ENCODE results near the gene KRTAP12-1. TPM values are rescaled to one million over a fixed set of nuclear protein-coding genes. Genes with fewer than 3 reads are reported as not detected.

KRTAP12-1 gene
- polyA plus RNA-seq, 3 donors = not detected

DNA sequence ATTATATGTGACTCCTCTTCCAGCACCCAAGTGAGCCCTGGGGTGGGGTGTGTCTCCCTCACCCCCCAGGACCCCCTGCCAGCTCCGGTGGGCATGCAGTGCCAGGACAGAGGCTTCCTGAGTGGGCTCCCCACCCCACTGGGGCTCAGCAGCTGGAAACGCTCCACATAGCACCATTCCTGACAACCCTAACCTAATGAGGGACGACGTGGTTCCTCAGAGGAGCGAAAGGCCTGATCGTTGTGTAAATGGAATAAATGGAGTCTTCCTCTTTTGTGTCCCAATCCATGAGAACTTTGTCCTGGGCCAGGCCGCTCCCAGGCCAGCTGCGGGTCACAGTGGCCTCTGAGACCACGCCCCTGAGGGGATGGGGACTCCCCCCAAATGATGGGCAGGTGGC lies 31.2 kb upstream of the KRTAP12-1 start:
- H3K9ac ChIP-seq (ENCODE audit: insufficient read depth, low read length, poor library complexity, severe bottlenecking) = no peak overlapping the region
- peaks cover 77 to 88% (median 86%) of the 10 kb centered on the region in 3 donors for H3K27me3 Mint-ChIP-seq (ENCODE audit: low read depth in 3 of 3)
- no peaks in the 10 kb centered on the region for H3K36me3 ChIP-seq (replicated peaks in 1 of 2; ENCODE audit: control insufficient read depth in 1 of 2, insufficient read depth in 2 of 2, low read length in 2 of 2)
- H3K27ac Mint-ChIP-seq = no peak overlapping the region
- H4K20me1 ChIP-seq (ENCODE audit: insufficient read depth, low read length) = no peaks in the 10 kb centered on the region
- TF ChIP-seq, protein P1, sequence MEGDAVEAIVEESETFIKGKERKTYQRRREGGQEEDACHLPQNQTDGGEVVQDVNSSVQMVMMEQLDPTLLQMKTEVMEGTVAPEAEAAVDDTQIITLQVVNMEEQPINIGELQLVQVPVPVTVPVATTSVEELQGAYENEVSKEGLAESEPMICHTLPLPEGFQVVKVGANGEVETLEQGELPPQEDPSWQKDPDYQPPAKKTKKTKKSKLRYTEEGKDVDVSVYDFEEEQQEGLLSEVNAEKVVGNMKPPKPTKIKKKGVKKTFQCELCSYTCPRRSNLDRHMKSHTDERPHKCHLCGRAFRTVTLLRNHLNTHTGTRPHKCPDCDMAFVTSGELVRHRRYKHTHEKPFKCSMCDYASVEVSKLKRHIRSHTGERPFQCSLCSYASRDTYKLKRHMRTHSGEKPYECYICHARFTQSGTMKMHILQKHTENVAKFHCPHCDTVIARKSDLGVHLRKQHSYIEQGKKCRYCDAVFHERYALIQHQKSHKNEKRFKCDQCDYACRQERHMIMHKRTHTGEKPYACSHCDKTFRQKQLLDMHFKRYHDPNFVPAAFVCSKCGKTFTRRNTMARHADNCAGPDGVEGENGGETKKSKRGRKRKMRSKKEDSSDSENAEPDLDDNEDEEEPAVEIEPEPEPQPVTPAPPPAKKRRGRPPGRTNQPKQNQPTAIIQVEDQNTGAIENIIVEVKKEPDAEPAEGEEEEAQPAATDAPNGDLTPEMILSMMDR (IDR thresholded peaks at IDR 0.05) = no peak
- H3K4me3 Mint-ChIP-seq = peak overlapping the region in 1 of 2 donors; percentile 59
- peaks cover 63 to 90% of the 10 kb centered on the region in 2 donors for H3K27me3 ChIP-seq (ENCODE audit: control insufficient read depth in 2 of 2, insufficient read depth in 2 of 2, low read length in 2 of 2)
- H3K9me3 Mint-ChIP-seq = peaks cover 0 to 19% (median 6%) of the 10 kb centered on the region in 7 donors
- DNase-seq = no peak
- H3K27ac ChIP-seq (ENCODE audit: low read depth in 1 of 2, low read length in 2 of 2) = no peak overlapping the region
- H3K4me1 ChIP-seq (ENCODE audit: control insufficient read depth in 1 of 2, insufficient read depth in 2 of 2, low read length in 2 of 2) = no peaks in the 10 kb centered on the region
- no CpG with 5 or more reads among the region's 9 CpGs for WGBS (ENCODE audit: insufficient coverage)
- intact Hi-C loops (cut with micrococcal nuclease) = no loop called here
- no peaks in the 10 kb centered on the region for H3K79me2 ChIP-seq (ENCODE audit: insufficient read depth, low read length)
- H3K4me3 ChIP-seq (replicated peaks in 1 of 3; ENCODE audit: low read depth in 2 of 3, low read length in 3 of 3) = no peak overlapping the region
- no peak overlapping the region for H3K4me2 ChIP-seq (replicated peaks; ENCODE audit: extremely low read depth, low read length, poor library complexity, severe bottlenecking)
- H3K4me1 Mint-ChIP-seq = peaks cover 1% of the 10 kb centered on the region
- H3K36me3 Mint-ChIP-seq = peaks cover 2 to 4% of the 10 kb centered on the region in 2 donors
- H2AFZ ChIP-seq (ENCODE audit: insufficient read depth, low read depth, low read length, poor library complexity, severe bottlenecking) = no peak overlapping the region
- peaks cover 0 to 41% of the 10 kb centered on the region in 2 donors for H3K9me3 ChIP-seq (replicated peaks in 1 of 2; ENCODE audit: control insufficient read depth in 1 of 2, insufficient read depth in 1 of 2, low read length in 2 of 2)

DNA sequence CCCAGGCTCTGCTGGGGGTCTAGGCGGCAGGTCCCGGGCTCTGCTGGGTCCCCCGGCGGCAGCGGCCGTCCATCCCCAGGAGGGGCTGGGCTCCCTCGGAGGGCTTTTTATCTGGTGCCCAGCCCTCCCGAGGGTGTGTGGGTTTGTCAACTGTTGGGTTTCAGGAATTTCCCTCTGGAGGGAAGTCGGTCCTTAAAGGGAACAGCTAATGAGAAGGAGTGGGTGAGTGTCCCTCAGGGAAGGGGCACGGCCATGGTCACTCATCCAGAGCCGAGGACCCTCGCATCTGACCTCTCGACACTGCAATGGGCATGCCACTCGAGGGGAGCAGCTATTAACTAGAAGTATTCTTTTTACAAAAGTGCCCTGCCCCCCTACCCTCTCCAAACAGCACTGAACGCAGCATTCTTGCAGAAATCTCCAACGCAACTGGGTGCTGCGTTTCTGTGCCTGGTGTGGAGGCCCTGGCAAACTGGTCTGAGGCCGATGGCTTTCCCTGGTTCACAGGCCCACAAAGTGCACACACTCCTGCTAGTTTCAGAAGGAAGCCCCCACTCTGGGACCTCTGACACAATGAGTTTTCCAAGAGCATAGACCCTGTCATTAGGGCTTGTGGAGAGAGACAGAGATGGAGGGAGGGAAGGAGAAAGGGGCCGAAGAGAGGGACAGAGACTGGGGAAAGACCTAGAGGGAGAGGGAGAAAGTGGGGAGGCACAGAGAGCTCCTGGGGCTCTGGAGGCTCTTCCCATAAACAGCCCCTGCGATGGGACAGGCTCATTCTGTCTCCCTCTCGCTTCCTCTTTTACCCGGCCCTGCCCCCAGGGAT lies 30.5 kb upstream of the KRTAP12-1 start:
- Mint-ChIP-seq H3K9me3 (peaks cover 0 to 20% (median 6%) of the 10 kb centered on the region in 7 donors), H3K36me3 (peaks cover 2 to 4% of the 10 kb centered on the region in 2 donors), H3K27ac (no peak overlapping the region), H3K4me1 (peaks cover 1% of the 10 kb centered on the region), H3K27me3 (ENCODE audit: low read depth in 3 of 3) (peaks cover 83 to 94% (median 91%) of the 10 kb centered on the region in 3 donors), H3K4me3 (peak overlapping the region in 1 of 2 donors; percentile 59)
- 10% methylated on average over 14 of the region's 22 CpGs for WGBS (ENCODE audit: insufficient coverage)
- Histone ChIP-seq H3K27me3 (ENCODE audit: control insufficient read depth in 2 of 2, insufficient read depth in 2 of 2, low read length in 2 of 2) (peaks cover 64 to 91% of the 10 kb centered on the region in 2 donors), H3K9ac (ENCODE audit: insufficient read depth, low read length, poor library complexity, severe bottlenecking) (no peak overlapping the region), H3K79me2 (ENCODE audit: insufficient read depth, low read length) (no peaks in the 10 kb centered on the region), H3K9me3 (replicated peaks in 1 of 2; ENCODE audit: control insufficient read depth in 1 of 2, insufficient read depth in 1 of 2, low read length in 2 of 2) (peaks cover 0 to 41% of the 10 kb centered on the region in 2 donors), H3K4me3 (replicated peaks in 1 of 3; ENCODE audit: low read depth in 2 of 3, low read length in 3 of 3) (no peak overlapping the region), H3K27ac (ENCODE audit: low read depth in 1 of 2, low read length in 2 of 2) (no peak overlapping the region), H2AFZ (ENCODE audit: insufficient read depth, low read depth, low read length, poor library complexity, severe bottlenecking) (no peak overlapping the region), H3K4me2 (replicated peaks; ENCODE audit: extremely low read depth, low read length, poor library complexity, severe bottlenecking) (no peak overlapping the region), H3K36me3 (replicated peaks in 1 of 2; ENCODE audit: control insufficient read depth in 1 of 2, insufficient read depth in 2 of 2, low read length in 2 of 2) (no peaks in the 10 kb centered on the region), H3K4me1 (ENCODE audit: control insufficient read depth in 1 of 2, insufficient read depth in 2 of 2, low read length in 2 of 2) (no peaks in the 10 kb centered on the region), H4K20me1 (ENCODE audit: insufficient read depth, low read length) (no peaks in the 10 kb centered on the region)
- no peak for DNase-seq
- intact Hi-C loops (cut with micrococcal nuclease) = no loop called here
- TF ChIP-seq, protein P1 (IDR thresholded peaks at IDR 0.05) = no peak

Measured in CD14-positive monocyte (primary cell).